NCI-H2227 (cell line): Measurements from ENCODE around the gene DYNLT1.
"Not testable (repeated sequence)": the region's sequence is repeated elsewhere in the genome, so short reads cannot be mapped to it uniquely, and the experiment has no call there.

Experiments
- DNase-seq: peaks from one replicate; lab custom pipeline; 2025; ENCODE audit not compliant: unreplicated experiment; lab: John Stamatoyannopoulos, UW

DYNLT1 gene

DNA sequence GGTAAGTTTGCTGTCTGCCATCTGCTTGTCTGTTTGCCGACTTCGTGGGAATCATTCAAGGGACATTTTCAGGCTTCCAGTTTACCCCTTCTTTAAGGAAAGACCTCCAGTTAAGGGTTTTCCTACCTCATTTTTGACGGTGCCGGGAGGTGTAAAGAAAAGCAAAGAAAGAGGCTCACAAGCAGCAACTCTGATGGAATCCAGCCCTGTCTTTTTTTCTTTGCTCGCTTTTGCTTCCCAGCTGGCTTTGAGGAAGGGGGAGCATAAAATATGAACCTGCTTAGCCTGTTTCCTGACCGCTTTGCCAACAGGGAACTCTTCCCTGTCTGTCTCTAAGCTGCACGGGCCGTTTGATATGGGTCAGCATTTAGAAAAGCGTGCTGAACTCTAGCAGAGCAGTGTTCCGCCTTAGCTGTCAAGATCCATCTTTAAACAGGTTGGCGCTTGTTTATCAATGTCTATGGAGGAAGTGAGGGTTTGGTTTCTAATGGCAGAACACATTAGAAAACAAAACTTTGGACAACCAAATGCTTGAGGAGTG, 19.2 kb upstream of the DYNLT1 start:
- DNase-seq: no peak

DNA sequence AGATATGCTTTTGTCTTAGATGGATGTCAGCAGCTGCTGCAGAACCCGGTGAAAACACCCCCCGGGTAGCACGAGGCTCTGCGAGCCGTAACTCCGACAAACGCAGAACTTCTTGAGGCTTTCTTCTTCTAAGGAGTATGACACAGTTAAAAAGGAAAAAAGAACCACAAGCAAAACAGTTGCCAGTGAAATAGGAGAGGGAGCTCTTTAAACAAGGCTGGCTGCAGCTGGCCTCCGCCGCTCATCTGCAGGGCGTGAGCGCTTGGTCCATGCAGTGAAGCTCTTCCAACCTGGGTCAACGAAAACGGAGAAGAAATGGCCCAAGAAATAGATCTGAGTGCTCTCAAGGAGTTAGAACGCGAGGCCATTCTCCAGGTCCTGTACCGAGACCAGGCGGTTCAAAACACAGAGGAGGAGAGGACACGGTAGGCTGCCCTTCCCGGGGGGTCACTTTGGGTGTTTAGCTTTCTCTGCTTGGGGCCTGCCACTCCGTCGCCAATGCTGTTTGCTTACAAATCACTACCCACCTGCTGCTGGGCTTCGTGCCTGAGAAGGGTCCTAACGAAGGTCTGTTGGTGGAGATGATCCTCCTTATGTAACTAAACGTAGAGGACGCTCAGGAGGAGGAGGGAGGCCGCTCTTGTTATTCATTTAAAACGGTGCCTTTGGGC, 18.5 kb upstream of the DYNLT1 start:
- no peak for DNase-seq

GRCh38 chr6:158662607-158662953, 18.0 kb upstream of the DYNLT1 start:
- no peak for DNase-seq

GRCh38 chr6:158661156-158661685, 16.7 kb upstream of the DYNLT1 start:
- no peak for DNase-seq

GRCh38 chr6:158660333-158660754, 15.8 kb upstream of the DYNLT1 start:
- peak; percentile 28 for DNase-seq

DNA sequence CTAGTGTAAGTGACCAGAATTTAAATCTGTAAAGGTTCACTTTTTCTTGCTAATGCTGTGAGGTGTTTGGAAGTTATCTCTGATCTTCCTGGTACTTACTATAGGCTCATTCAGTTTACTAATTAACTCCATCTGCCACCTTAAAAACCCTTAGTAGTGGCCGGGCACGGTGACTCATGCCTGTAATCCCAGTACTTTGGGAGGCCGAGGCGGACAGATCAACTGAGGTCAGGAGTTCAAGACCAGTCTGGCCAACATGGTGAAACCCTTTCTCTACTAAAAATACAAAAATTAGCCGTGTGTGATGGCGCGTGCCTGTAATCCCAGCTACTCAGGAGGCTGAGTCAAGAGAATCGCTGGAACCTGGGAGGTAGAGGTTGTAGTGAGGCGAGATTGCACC, 12.4 kb upstream of the DYNLT1 start:
- not testable (repeated sequence) for DNase-seq

GRCh38 chr6:158655569-158656450, 11.3 kb upstream of the DYNLT1 start:
- DNase-seq: no peak

GRCh38 chr6:158654960-158655489, 10.5 kb upstream of the DYNLT1 start:
- DNase-seq: no peak

GRCh38 chr6:158654498-158654897, 10.0 kb upstream of the DYNLT1 start:
- DNase-seq: no peak

DNA sequence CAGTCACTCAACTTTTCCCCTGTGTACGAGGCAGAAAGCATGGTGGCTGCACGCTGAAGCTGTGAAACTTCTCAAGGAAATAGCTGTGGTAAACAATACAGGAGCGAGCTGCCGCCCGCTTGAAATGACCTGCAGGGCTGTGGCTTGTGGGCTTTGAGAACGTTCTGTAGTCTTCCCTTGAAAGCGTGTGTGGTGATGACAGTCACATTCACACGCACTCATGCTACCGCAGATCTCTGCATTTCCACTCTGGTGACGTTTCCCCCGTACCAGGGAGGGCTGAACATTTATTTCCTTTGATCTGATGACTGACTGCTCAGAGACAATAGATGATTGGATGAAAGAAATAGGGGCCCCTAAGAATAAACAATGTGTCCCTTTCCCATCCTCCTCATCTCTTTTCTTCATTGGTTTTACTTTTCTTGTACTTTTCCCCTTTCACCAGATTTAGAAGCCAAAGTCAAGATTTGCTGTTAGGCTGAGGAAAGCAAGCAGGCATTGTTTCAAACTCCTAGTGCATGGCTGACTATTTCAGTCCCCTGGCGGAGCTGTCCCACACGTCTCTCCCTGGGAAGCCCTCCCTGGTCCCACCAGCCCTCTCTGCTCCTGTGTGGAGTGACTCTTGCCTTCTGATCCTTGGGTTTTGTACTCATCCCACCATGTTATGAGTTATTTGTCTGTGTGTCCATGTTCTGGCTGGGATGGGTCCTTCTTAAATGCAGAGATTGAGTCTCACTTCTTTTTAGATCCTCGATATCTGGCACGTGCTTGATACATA, 9.2 kb upstream of the DYNLT1 start:
- no peak for DNase-seq

GRCh38 chr6:158651981-158652737, 7.6 kb upstream of the DYNLT1 start:
- not testable (repeated sequence) for DNase-seq

GRCh38 chr6:158649289-158650143, 5.0 kb upstream of the DYNLT1 start, which contains the start of gene SYTL3:
Gene SYTL3 (plus strand): TSS chr6:158650054. CDS start chr6:158663269, 13,215 bp downstream.
- no peak for DNase-seq

DNA sequence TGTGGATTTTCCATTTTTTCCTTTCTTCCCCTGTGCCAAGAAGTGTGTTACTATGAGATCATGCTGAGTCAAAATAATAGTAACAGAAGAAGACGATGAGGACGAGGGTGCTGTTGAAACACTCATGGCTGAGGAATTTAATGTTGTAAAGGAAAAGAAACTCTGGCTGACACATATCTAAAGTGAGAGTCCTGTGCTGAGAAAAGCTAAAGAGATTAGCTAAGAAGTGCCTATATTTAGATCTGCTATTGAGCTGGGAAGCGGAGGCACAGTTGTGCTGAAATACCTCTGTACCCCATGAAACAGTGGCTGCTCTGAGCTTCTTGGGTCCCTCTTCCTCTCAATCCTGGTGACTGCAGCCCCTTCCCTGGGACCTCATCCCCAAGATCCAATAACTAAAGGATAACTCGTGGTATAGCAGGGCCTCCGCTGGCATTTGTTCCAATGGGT, 4.2 kb upstream of the DYNLT1 start:
- DNase-seq: no peak

GRCh38 chr6:158647501-158647900, 3.0 kb upstream of the DYNLT1 start:
- DNase-seq: no peak

DNA sequence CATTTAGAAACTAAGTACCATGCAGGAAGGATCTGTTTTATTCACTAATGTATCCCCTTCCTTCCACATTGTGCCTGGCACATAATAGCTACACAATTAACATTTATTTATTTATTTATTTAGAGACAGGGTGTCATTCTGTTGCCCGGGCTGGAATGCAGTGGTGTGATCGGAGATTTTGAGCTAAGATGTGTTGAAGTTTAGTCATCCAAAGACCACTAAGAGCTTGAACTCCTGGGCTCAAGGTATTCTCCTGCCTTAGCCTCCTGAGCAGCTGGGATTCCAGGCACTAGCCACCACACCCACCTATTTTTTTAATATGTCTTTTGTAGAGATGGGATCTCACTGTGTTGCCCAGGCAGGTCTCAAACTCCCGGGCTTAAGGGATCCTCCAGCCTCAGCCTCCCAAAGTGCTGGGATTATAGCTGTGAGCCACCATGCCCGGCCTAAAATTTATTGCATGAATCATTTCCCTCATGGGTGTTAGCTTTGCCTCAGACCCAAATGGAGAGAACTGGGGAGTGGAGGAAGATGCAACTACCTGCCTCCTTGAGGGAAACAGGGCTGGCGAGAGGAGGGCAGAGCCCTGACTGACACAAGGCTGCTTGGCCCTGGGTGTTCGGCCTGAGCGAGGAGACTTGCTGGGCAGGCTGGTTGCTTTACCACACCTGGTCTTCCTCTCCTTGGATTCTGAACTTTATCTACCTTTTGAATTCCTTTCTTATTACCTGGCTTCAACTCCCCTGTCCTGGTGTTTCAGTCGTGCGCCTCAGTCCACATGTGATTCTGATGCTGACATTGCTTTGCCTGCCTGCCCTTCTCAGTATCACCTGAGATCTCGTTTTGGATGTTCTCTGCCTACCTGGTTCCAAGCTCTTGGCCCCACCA, 1.7 kb upstream of the DYNLT1 start:
- DNase-seq: no peak

GRCh38 chr6:158645064-158646022, 800 bp upstream of the DYNLT1 start:
- no peak for DNase-seq

DNA sequence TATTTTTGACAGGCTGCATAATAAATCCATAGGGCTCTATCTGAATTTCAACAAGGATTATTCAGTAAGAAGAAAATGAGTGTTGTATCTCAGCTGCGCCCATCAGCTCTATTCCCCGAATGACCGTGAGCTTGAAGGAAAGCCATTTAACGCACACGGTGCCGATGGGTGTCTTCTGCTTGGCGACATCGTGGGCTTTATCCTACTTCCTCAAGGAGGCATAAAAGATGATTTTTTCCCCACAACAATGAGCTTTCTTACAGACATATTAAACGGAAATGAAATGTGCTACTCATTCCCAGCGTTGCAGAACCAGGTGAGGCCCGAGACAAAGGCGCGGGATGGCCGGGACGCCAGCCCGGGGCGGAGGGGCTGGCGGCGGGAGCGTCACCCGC, 710 bp downstream of the DYNLT1 start:
- no peak for DNase-seq
